Measurements from ENCODE around the gene EOLA2. TPM values are rescaled to one million over a fixed set of nuclear protein-coding genes. Genes with fewer than 3 reads are reported as not detected.

The EOLA2 gene
- total RNA-seq, 1 experiment from 2014 or later: 21.0 TPM

Other genes with a start within 250 kb of the EOLA2 start
- gene MAGEA11, start 226.4 kb downstream of the EOLA2 start, total RNA-seq (2014; rRNA removed; shearing (Covaris generic)): 46.0 and 48.3 TPM in 2 replicates
- gene HSFX1, start 164.4 kb downstream of the EOLA2 start, total RNA-seq (2014; rRNA removed; shearing (Covaris generic)): 0.17 and 1.3 TPM in 2 replicates
- not detected in 2 replicates for gene MAGEA9, start 156.6 kb downstream of the EOLA2 start, total RNA-seq (2014; rRNA removed; shearing (Covaris generic))
- gene MAGEA8, start 57.3 kb downstream of the EOLA2 start, total RNA-seq (2014; rRNA removed; shearing (Covaris generic)): not detected in 2 replicates
- not detected in 2 replicates for gene HSFX4, start 8.9 kb downstream of the EOLA2 start, total RNA-seq (2014; rRNA removed; shearing (Covaris generic))